ENCODE data around the gene DTWD2.

- TF ChIP-seq CTCF (conservative IDR thresholded peaks at IDR 0.05; ENCODE audit: low read depth, low read length), result no peak
- TF ChIP-seq POLR2A (IDR thresholded peaks at IDR 0.05; ENCODE audit: low read depth, low read length), result no peak
- no peak for TF ChIP-seq CEBPB (IDR thresholded peaks at IDR 0.05; ENCODE audit: low read depth, low read length)
- no peak for TF ChIP-seq RCOR1 (IDR thresholded peaks at IDR 0.05; ENCODE audit: insufficient replicate concordance, low read length)
- no peak for TF ChIP-seq RFX5 (IDR thresholded peaks at IDR 0.05; ENCODE audit: low read depth, low read length)
Measured at GRCh38 chr5:118923295-118924005, 64.9 kb downstream of the DTWD2 start.
